Bronchial epithelial cell (primary cell): ENCODE measurements around the gene CCR5AS.

Experiments
- DNase-seq: peaks from one replicate; pipeline ENCODE4 v3.0.0-alpha.2; 2010; ENCODE audit warnings: low read depth
- FAIRE-seq: peaks from 2 replicates; lab custom pipeline; 2011; peaks lifted over from hg19 to GRCh38; lab: Jason Lieb, UNC
- H3K27me3 ChIP-seq: 2 replicates; pipeline ENCODE4 v1.5.1; 2011; ENCODE audit warnings: low read length; ENCODE audit not compliant: control insufficient read depth, insufficient read depth
- H3K36me3 ChIP-seq: 2 replicates; pipeline ENCODE4 v1.5.1; 2011; ENCODE audit warnings: low read length; ENCODE audit not compliant: control insufficient read depth, insufficient read depth
- H3K4me3 ChIP-seq: 2 replicates; pipeline ENCODE4 v1.5.1; 2011; ENCODE audit warnings: mild to moderate bottlenecking, low read depth, low read length, control low read depth
- TF ChIP-seq, protein P1 (sequence below): IDR thresholded peaks from 2 replicates; pipeline ENCODE4 v1.5.1; 2011; ENCODE audit warnings: mild to moderate bottlenecking, moderate library complexity, low read length, control low read depth, inconsistent platforms; ENCODE audit not compliant: insufficient read depth, severe bottlenecking

CCR5AS gene

DNA sequence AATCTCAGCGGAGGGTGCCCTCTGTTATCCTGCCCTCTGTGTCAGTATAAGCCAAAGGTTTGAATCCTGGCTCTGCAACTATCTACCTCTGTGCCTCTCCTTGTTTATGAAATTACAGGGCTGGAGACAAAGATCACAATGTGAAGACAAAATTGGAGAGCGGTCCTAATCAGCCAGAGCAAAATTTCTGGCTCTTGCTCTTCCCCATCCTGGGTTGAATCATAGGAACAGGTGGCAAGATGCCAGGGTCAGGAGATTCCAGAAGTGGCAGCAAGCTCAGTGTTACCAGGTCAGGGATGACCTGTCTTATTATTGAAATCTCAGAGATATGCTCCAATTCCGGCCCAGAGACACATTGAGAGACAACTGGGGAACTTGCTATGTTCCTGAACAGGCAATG, 55.2 kb downstream of the CCR5AS start:
- FAIRE-seq (no peak), DNase-seq (no peak)
- TF ChIP-seq, protein P1, sequence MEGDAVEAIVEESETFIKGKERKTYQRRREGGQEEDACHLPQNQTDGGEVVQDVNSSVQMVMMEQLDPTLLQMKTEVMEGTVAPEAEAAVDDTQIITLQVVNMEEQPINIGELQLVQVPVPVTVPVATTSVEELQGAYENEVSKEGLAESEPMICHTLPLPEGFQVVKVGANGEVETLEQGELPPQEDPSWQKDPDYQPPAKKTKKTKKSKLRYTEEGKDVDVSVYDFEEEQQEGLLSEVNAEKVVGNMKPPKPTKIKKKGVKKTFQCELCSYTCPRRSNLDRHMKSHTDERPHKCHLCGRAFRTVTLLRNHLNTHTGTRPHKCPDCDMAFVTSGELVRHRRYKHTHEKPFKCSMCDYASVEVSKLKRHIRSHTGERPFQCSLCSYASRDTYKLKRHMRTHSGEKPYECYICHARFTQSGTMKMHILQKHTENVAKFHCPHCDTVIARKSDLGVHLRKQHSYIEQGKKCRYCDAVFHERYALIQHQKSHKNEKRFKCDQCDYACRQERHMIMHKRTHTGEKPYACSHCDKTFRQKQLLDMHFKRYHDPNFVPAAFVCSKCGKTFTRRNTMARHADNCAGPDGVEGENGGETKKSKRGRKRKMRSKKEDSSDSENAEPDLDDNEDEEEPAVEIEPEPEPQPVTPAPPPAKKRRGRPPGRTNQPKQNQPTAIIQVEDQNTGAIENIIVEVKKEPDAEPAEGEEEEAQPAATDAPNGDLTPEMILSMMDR, result no peak
- Histone ChIP-seq H3K36me3 (no peaks in the 10 kb centered on the region), H3K27me3 (peaks cover 7% of the 10 kb centered on the region), H3K4me3 (no peak overlapping the region)

- H3K36me3 ChIP-seq, result no peaks in the 10 kb centered on the region
- FAIRE-seq, result no peak
Observed at GRCh38 chr3:46350262-46350565, 56.7 kb downstream of the CCR5AS start.

DNA sequence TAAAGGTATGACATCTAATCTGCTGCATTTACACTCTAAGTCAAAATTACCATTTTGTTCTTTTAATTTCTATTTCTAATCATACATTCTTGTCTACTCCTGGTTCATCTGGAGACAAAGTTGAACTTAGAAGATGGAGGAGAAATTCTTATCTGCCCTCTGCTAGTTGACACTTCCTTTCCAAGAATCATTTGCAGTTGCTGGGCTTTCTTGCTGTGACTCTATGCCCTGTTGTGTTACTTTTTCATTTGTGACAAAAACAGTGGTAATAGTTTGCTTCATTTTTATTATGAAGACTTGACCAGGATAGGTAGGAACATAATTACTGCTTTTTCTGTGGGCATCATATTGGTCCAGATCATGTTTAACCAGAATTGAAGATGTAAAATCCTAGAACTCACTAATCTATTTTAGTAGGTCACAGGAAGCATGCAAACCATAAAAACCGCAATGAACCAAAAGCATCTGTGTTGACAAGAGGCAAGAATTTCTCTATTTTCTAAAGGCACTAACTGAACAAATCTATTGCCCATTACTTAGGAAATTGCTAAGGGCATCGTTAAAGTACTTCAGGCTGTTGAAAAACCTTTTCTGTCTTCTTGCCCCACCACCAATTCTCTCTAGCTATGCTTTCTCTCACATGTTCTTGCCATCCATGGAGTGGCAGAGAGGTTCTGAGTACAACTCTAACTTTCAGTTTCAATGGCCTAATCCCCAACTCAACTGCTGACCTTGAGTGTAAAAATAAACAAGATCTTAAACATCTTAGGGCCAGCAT, 57.2 kb downstream of the CCR5AS start:
- Histone ChIP-seq H3K4me3 (no peak overlapping the region), H3K27me3 (peaks cover 4% of the 10 kb centered on the region), H3K36me3 (no peaks in the 10 kb centered on the region)
- FAIRE-seq (no peak), DNase-seq (no peak)
- TF ChIP-seq, protein P1, result no peak

More at GRCh38 chr3:46350262-46350565, 56.7 kb downstream of the CCR5AS start:
- no peak overlapping the region for H3K4me3 ChIP-seq
- TF ChIP-seq, protein P1, result no peak
- DNase-seq, result no peak
- peaks cover 4% of the 10 kb centered on the region for H3K27me3 ChIP-seq

DNA sequence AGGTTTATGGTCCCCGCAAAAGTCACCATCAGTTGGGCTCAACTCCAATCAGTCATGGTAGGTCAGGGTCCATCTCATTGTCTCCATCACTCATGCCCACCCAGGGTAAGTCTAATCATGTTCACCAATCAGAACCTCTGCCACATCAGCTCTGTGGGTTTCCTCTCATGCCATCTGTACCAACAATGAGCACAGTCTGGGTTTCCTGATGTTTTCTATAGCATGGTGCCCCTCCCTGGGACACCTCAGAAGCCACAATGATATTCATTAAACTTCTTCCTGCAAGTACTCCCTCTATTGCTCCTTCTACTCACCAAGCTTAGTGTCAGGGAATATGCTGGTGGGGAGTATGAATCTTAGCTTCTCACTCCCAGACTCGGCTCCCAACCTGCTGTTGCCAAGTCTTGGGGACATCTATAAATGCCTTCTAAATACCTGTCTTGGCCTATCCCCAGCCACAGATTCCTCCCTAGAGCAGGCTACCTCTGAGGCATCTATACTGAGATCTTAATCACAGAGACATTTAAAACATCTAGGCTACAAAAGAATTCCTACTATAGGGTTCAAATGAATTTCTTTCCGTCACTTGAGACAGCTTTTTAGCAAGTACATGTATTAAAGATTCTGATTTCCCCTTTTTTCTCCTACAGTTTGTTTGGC, 57.9 kb downstream of the CCR5AS start:
- H3K27me3 ChIP-seq, result peaks cover 3% of the 10 kb centered on the region
- DNase-seq (no peak), FAIRE-seq (no peak)
- no peaks in the 10 kb centered on the region for H3K36me3 ChIP-seq
- TF ChIP-seq, protein P1, result no peak
- no peak overlapping the region for H3K4me3 ChIP-seq

DNA sequence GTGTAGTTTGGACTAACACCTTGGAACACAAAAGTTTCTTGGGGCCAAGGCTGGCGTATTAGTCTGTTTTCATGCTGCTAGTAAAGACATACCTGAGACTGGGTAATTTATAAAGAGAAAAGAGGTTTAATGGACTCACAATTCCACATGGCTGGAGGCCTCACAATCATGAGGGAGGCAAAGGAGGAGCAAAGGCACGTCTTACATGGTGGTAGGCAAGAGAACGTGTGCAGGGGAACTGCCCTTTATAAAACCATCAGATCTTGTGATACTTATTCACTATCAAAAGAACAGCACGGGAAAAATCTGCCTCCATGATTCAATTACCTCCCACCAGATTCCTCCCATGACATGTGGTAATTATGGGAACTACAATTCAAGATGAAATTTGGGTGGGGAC, 62.4 kb downstream of the CCR5AS start:
- H3K36me3 ChIP-seq, result no peaks in the 10 kb centered on the region
- H3K27me3 ChIP-seq, result no peaks in the 10 kb centered on the region
- no peak overlapping the region for H3K4me3 ChIP-seq
- DNase-seq (no peak), FAIRE-seq (no peak)
- TF ChIP-seq, protein P1, result no peak
